22Rv1 (cell line): ENCODE measurements around the gene EXOC1.

Experiments
- CTCF ChIP-seq: fragments of 450-650 bp; IDR thresholded peaks from 2 replicates; pipeline ENCODE4 v1.5.1; 2017; ENCODE audit warnings: mild to moderate bottlenecking
- ZFX ChIP-seq: fragments of 450-650 bp; IDR thresholded peaks from 2 replicates; pipeline ENCODE4 v1.6.1; 2017; ENCODE audit warnings: antibody characterized with exemption, borderline replicate concordance

DNA sequence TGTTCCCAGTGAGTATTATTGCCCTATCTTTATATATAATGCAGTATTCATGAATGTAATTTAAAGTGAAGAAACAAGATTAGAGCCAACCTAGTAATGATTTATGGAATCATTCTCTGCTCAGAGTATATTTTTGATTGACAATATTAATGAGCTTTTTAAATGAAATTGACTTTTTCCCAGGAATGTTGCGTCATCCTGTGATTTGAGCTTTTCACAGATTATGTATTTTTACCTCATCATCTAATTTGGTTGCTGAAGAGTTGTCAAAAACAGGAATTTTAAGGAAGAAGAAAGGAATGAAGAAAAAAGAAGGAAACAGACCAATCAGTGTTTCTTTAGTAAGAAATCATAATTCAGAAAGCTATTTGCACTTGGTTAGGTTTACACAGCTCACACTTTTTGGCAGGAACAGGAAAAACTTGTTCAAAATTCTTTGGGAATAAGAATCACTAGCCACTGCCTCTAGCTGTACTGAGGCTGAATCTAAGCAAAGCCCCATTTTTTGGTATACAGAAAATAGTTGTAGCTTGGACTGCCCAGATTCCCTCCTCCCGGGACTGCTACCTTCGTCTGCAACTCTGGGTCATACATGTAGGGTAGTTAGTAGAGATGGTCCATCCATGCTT is 27.3 kb downstream of the EXOC1 start:
- TF ChIP-seq CTCF (no peak), ZFX (no peak)
